Testis (tissue), 2 donors: ENCODE results near the gene ERBB3.

ENCODE experiments used
- CTCF ChIP-seq, 3 experiments: fragments of 450-650 bp in 2 of 3; fragments of 200-600 bp in 1 of 3; sonication (generic) in 1 of 3; IDR thresholded peaks; one replicate each; pipeline ENCODE4 v1.5.1; 2016 to 2019; ENCODE audit warnings: antibody characterized with exemption in 3 of 3, mild to moderate bottlenecking in 2 of 3, moderate library complexity in 1 of 3
- POLR2A ChIP-seq: fragments of 450-650 bp; IDR thresholded peaks from one replicate; pipeline ENCODE4 v1.6.1; 2017; ENCODE audit warnings: antibody characterized with exemption, mild to moderate bottlenecking, moderate library complexity

DNA sequence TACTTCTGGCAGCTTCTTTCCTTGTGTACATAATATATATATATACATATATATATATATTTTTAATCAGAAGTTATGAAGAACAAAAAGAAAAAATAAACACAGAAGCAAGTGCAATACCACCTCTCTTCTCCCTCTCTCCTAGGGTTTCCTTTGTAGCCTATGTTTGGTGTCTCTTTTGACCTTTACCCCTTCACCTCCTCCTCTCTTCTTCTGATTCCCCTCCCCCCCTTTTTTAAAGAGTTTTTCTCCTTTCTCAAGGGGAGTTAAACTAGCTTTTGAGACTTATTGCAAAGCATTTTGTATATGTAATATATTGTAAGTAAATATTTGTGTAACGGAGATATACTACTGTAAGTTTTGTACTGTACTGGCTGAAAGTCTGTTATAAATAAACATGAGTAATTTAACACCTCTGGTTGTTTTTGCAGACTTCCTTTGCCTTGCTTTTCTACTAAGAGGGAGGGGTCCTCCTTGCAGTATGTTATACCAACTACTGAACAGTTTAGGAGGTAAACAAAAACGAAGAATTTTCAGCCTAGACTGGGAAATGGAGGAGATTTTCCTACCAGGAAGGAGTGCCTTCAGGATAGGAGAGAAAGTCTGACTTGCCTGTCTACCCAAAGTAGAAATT, 41.8 kb upstream of the ERBB3 start:
- TF ChIP-seq CTCF (IDR thresholded peaks at IDR 0.05) (no peak), POLR2A (no peak)
